GM10847 (cell line): Measurements from ENCODE around the gene LDLRAD4.

Experiments used
- POLR2A ChIP-seq: IDR thresholded peaks from 2 replicates; pipeline ENCODE4 v1.6.1; 2011; ENCODE audit not compliant: insufficient read length; ENCODE audit errors: extremely low read depth

Gene LDLRAD4

DNA sequence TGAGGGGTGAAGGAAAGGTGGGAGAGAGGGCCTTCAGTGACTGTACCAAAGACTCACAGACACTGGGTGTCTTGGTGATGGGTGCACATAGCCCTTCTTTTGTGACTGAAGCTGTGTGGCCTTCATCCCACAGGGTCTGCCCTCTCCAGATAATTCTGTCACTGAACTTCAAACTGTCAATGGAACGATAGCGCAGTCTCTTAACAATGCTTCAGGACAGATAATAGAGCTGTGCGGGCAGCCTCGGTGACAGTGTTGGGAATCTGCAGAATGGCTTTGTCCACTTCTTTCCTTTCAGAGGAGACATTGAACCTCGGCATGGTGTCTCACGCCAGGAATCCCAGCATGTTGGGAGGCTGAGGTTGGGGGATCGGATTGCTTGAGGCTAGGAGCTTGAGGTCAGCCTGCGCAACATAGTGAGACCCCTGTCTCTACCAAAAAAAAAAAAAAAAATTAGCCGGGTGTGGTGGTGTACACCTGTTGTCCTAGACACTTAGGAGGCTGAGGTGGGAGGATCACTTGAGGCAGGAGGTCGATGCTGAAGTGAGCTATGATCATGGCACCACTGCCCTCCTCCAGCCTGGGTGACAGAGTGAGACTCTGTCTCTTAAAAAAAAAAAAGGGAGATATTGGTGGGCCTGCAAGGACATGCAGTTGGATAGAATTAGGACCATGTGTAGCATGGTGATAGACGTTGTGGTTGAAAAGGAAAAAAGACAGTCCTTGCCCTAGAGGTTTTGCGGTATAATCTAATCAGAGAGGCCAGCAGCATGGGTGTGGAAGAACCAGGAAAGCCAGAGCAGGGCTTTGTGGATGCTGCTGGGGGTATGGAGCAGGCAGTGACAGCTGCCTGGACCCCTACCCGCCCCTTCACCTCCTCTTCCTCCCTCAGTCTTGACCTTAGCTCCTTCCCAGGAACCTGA lies 91.4 kb downstream of the LDLRAD4 start:
- TF ChIP-seq POLR2A = no peak

DNA sequence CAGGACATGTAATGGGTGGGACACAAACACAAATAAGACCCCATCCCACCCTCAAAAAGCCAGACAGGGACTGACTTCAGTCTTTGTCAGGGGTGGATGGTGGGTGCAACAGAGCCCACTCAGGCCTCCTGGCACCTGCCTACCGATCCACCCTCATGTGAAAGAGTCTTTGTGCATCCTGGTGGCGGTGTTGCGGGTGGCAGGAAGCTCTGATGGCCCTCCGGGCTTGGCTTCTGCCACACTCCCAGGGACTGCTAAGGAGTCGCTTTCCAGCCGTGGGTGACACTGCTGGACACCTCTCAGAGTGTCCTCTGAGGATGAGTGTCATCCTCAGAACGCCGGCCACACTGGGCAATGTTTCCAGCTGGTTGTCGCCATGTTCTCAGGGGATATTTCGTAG lies 92.6 kb downstream of the LDLRAD4 start:
- no peak for TF ChIP-seq POLR2A

DNA sequence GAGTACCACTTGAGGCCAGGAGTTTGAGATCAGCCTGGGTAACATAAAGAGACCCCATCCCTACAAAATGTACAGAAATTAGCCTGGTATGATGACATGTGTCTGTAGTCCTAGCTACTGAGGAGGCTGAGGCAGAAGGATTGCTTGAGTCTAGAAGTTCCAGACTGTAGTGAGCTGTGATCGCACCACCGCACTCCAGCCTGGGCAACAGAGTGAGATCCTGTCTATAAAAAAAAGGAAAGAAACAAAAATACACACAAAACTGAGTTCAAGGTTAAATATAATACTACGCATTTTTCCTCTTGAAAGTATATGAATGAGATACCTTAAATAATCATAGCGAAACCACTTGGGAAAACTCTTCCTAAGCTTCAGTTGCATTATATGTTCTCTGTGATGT lies 94.0 kb downstream of the LDLRAD4 start:
- no peak for TF ChIP-seq POLR2A

DNA sequence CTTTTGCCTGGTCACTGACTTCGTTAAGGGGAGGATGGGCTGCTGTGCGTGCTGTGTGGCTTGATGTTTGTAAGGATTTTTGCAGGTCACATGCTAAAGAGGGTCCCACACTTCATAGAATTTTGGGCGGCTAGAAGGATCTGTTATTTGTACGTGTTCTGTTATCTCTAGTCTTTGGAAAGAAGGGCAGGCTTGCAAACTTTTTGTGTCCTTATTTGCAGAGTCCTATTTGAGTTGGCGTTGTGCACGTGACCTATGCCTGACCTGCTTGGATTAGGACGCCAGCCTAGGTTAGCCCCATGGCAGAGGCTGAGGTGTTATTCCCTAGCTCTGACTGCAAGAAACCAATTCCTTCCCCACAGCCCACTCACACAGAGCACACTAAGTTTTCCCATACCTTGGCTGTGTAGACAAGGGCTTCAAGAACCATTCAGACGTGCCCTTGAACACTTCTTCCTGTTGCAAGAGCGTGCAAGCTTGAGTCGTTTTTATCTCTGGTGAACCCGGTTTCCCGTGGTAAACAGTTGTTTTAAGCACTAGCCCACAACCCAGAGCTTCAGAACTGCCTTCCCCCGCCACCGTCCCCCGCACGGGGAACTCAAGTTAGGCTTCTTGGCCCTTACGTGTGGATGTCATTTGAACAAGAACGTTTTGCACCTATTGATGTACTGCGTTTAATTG lies 94.6 kb downstream of the LDLRAD4 start:
- TF ChIP-seq POLR2A = no peak

DNA sequence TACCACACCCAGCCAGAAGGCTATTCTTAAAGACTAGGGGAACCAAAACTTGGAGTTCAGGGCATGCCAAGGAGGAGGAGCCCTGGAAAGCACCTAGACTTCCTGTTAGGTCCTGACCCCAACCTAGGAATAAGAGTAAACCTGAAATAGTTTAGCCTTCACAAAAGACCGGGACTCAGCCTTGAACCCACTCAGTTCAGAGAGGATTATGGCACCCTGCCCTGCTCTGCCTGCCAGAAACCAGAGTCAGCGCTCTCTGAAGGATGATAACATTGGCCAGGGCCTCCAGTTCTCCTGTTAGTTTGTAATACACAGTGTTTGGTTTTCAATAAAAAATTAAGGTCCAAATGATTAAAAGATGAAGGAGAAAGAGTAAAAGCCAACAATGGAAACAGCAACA lies 96.4 kb downstream of the LDLRAD4 start:
- no peak for TF ChIP-seq POLR2A

DNA sequence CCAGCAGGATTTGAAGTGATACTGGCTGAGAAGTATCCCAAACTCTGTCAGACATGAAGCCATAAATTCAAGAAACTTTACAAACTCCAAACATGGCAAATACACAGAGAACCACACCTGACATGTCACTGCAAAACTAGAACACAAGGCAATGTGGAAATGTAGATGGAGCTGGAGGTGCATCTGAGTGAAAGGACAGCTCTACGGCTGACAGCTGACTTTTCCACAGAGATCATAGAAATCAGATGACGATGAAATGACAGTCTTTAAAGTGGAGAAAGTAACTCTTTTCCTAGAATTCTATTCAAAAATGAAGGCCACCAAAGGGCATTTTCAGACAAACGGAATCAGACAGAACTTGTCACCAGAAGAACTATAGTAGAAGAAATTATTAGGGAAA lies 97.5 kb downstream of the LDLRAD4 start:
- no peak for TF ChIP-seq POLR2A

DNA sequence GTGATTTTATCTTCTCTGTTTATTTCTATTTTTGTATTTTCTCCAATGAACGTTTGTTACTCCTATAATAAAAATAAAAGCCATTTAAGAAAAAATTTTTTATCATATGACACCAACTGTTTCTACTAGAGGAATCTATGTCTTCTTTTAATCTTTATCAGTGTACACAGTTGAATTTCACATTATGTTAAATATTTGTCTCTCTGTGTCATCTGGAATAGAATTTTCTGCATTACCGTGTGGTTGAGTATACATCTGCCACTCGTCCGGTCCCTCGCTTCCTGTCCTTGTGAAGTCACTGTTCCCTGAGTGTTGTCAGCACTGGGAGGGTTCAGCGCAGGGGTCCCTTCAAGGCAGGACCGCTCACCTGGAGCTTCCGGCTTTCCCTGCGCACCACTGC lies 99.2 kb downstream of the LDLRAD4 start:
- TF ChIP-seq POLR2A = no peak

DNA sequence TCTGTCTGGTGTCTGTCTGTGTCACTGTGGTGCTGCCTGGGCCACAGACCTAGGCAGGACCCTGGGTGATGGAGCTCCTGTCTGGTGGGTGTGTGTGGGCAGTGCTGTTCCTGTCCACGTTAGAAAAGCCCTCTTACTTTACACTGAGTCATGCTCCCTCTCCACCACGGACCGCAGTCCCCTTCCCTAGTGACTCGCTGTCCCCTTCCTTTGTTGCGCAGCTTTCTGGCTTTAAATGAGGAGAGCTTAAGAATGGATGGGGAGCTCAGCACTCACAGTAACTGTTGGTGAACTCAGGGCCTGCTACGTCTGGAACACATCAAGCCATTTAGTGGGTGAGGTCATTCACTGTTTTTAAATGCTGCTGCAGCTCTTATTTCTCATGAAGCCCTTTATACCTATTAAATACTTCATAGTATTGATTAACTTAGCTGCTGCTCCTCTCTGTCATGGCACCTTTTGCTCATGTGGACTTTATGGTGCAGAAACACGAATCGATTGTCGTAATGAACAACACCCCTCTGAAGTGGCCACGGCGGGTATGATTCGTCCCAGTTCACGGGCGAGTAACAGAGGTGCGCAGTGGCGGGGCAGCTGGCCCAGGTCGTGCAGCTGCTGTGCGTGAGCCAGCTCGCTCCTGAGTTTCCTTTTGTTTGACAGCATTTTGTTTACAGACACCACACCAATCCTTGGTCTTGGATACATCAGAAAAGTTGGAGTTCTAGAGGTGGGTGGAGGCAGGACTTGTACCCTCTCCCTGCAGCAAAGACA lies 100.4 kb downstream of the LDLRAD4 start:
- no peak for TF ChIP-seq POLR2A

DNA sequence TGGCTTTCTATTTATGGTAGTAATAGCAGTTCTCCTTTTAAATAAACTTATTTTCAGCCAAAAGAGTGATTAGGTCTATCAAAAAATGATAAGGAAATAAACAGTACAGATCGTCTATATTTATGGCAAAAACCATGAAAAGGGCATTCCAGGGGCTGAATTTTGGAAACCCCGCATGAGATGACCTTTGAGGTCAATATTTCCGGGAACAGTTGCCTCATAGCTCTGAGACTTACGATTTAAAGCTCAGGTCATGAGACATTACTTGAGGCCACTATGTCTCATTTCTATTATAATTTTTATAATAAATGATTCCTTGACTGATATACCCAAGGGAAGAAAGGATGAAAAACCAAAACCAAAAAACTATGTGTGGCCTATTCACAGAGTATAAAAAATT lies 101.1 kb downstream of the LDLRAD4 start:
- TF ChIP-seq POLR2A = no peak

DNA sequence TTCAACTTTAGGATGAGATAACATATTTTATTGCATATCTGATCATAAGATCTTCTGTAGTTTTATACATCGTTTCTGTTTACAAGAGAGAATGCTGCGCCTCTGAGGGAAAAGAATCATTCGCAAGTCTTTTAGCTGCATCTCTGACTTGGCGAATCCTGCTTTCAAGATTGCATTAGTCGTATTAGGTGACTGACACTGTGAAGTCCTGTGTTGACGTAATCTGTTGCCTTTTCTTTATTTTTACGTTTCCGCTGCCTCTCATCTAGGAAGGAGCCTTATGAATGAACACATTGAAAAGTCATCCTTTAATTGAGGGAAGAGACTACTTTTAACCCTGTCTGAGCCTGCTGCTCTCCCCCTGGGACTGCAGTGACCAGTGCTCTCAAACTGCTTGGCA lies 101.5 kb downstream of the LDLRAD4 start:
- no peak for TF ChIP-seq POLR2A

DNA sequence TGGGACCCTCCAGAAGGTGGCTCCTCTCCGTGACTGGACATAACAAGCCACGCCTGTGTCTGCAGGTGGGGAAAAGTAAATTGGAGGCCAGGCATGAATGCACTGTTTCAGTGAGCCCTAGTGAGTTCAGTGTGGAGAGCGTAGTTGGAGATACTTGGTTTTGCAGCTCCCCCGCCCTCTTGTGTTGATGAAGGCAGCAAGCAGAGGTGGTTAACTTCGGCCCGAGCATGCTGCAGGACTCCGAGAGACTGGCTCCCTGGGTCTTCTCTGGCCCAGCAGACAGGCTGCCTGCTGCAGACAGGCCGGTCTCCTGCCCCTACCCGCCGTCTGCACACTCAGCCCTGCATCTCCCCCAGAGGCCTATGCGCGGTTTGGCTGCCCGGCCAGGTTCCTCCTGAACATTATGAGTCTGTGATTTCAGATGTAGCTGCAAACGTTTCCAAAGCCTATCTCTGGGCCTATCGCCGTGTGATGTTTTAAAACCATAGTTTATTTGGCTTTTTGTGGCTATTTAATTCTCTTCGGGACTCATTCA lies 102.4 kb downstream of the LDLRAD4 start:
- TF ChIP-seq POLR2A = no peak

DNA sequence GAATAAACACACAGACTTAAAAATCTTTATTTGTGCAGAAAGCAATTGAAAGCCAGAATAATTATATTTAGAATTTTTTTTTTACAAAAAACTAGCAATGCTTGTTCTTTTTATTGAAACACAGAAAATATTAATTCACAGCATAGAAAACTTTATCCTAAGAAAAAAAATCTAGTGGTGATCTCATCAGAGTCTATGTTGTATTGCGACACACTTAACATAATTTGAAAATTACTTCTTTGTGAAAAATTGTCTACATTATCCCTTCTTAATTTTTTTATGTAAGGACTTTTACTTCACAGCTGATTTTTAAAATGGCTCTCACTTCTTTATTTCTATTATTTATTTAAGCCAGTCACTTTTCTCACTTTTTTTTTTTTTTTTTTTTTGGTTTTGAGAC lies 103.4 kb downstream of the LDLRAD4 start:
- no peak for TF ChIP-seq POLR2A

DNA sequence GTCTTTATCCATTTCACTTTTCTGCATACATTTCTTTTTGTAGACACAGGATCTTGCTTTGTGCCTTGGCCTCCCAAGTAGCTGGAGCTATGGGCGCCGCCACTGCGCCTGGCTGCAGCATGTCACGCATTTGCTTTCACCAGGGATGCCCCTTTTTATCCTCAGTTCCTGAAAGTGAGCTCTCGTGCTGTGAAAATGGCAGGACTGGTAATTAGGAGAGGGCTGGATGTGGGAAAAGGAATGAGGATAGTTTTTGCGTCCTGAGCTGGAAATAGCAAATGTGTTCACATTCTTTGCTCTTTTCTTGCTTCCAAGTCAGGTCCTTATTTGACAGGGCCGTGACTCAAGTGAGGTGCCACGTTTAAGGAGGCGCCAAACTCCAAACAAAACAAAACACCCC lies 104.6 kb downstream of the LDLRAD4 start:
- no peak for TF ChIP-seq POLR2A

DNA sequence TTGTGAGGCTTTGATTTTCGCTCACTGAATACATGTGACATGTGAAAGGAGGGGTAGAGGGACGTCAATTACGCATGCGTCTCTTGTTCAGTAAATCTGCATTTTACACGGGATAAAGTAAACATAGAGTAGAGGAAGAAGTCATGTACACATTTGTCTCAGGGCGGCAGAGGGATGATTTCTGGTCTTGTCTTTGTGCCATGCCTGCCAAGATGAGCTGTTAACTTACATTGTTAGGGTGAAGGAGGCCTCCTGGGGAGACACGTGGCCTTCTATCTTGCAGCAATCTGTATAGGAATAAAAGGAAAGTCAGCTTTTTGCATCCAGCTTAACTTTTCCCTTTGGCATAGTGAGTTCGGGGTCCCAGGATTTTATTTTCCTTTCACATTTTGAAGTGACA lies 106.3 kb downstream of the LDLRAD4 start:
- no peak for TF ChIP-seq POLR2A

DNA sequence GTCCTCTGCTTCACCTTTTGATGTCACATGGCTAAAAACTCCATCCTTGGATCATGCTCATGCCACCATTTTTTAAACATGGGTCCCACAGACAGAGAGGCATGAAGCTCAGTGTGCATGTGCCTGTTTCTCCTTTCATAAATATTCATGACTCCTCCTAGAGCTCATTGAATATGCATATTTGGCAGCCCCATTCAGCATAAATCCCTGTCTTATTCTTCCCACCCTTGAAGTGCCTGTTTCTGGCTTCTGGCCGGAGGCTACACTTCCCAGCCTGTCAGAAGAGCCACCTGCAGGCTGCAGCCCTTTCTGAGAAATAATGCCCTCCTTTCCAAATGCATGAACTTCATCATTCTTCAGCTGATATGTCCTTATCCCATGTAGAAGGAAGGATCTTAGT lies 109.7 kb downstream of the LDLRAD4 start:
- TF ChIP-seq POLR2A = no peak
